GM19468 (cell line): ENCODE data around the gene TDRD5.

ENCODE experiments used
- ATAC-seq: cut with Tn5 transposase; IDR thresholded peaks from one replicate; pipeline ENCODE4 v1.9.1; 2021; ENCODE audit warnings: mild to moderate bottlenecking, moderate library complexity, moderate number of reproducible peaks; ENCODE audit not compliant: unreplicated experiment; ENCODE audit errors: extremely low read depth

The TDRD5 gene

DNA sequence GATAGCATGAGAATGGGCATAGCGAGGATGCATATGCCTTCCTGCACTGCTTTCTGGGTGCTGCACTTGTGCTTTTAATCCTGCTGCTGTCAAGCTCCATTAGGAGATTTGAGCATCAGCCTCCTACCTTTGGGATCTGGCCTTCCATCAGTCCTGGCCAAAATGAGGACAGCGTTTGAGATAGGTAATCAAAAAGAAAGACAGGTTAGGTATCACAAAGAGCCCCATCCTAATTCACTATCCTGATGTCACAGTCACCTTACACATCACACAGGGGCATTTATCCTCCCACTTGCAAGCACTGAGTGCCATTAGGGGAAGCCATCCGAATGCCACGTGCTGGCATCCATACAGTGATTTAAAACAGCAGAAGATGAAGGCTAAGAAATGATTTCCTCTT, 138.2 kb downstream of the TDRD5 start:
- ATAC-seq = no peak

DNA sequence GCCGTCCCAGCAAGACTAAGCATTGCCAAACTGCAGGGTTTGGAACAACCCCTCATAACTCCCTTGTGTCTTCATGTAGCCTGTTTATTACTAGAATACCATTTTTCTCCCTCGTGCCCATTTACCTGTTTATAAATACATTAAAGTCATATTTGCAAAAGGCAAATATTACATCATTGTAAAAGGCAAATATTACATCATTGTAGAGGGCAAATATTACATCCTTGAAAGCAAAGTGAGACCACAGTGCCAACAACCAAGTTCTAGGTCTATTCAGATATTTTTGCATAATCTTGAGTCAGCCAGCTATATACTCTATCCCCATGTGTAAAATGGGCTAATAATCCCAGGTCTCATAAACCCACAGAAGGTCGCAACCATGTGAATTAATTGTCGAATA, 140.0 kb downstream of the TDRD5 start:
- no peak for ATAC-seq
